Activated T-helper 9 cell treated with anti-CD3 and anti-CD28 coated beads, Interleukin-2, amount 50 U/mL, for 16 hours (primary cell): Measurements from ENCODE around the gene CRTC3.
A peak's percentile ranks its signal among the peaks of the same experiment; 100 is the strongest.
"Not testable (repeated sequence)": the region's sequence is repeated elsewhere in the genome, so short reads cannot be mapped to it uniquely, and the experiment has no call there.

Experiments
- DNase-seq: peaks from one replicate; pipeline ENCODE4 v3.0.0-alpha.2; 2020; ENCODE audit warnings: low read depth

Gene CRTC3

DNA sequence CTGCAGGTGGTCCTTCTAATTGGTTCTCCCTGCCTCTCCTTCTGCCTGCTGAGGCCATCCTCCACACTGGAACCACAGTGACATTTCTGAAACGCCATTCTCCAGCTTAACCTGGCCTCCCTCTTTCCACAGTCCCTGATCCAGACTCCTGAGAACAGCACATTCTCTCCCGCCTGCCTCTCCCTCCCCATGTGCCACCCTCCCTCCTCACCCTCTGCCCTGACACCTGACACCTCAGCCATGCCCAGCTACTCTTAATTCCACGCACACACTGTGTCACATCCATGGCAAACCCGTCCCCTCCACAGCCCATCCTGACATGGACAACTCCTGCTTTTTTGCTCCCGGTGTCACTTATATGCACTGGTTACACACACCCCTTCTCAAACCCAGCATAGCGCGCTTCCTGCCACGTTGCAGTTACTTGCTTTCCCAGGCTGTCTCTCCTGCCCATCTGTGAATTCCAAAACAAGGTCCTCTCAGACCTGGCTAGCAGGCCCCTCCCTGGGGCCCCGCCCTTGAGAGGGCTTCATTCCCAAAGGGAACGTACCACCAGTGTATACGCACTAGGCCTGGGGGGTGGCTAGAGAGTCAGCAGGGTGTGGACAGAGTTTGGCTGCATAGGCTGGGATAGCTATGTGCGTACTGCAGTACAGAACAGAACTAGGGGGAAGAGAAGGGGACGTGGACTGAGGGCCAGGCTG, 94.7 kb downstream of the CRTC3 start:
- no peak for DNase-seq

DNA sequence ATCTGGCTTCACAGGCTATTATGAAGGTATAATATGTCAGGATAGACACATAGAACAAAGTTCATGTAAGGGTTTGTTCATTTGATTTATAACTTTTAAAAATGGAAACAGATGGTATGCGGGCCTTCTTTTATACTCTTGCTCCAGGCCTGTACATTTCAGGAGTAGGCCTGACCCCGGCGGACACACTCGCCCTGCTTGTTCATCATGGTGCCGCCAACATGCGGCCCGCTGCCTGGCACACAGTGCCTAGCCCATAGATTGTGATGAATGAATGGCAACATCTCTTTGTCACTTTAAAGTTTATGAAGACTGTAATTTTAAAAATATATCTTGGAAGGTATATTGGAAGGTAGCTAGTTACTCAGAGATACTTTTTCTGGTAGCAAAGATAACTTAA, 95.3 kb downstream of the CRTC3 start:
- DNase-seq: no peak

DNA sequence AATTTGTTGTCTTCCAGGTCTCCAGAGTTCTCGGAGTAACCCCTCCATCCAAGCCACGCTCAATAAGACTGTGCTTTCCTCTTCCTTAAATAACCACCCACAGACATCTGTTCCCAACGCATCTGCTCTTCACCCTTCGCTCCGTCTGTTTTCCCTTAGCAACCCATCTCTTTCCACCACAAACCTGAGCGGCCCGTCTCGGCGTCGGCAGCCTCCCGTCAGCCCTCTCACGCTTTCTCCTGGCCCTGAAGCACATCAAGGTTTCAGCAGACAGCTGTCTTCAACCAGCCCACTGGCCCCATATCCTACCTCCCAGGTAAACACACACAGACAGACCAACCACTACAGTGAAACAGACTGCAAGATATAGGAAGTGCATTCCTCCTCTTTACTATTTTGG, 99.5 kb downstream of the CRTC3 start:
- no peak for DNase-seq

DNA sequence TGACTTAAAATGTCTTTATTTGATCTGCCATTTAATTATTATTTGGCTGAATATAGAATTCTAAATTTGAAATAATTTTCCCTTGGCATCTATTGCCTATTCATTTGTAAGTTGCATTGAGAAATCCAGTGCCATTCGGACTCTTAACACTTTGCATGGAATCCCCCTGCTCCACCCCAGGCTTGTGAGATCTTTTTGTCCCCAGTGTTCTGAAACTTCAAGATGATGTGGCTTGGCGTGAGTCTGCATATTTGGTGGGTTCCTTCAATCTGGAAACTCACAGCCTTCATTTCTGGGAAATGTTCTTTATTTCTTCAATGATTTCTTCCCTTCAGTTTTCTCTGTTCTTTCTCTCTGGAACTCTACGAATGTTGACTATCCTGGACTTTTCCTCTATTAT, 103.6 kb downstream of the CRTC3 start:
- no peak for DNase-seq

DNA sequence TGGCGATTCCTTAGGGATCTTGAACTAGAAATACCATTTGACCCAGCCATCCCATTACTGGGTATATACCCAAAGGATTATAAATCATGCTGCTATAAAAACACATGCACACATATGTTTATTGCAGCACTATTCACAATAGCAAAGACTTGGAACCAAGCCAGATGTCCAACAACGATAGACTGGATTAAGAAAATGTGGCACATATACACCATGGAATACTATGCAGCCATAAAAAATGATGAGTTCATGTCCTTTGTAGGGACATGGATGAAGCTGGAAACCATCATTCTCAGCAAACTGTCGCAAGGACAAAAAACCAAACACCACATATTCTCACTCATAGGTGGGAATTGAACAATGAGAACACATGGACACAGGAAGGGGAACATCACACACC, 107.3 kb downstream of the CRTC3 start:
- DNase-seq: not testable (repeated sequence)

DNA sequence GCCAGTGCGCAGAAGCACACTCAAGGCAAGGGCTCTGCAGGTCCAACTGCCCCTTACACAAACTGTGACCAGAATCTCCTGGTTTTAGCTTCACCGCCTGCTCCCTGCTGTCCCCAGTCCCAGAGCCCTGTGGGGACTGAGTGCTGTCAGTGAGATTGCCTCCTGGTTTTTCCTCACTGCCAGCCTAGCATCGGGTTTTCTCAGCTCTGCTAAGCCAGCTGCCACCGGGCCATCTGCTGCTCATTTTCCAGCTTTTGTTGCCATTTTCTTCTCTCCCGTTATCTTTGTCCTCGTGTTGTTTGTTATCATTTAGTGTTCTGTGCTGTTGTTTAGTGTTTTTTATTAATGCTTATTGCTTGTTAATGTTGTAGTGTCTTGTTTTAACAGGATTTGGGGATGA, 108.0 kb downstream of the CRTC3 start:
- DNase-seq: no peak

GRCh38 chr15:90638201-90638691, 108.5 kb downstream of the CRTC3 start:
- DNase-seq: no peak

DNA sequence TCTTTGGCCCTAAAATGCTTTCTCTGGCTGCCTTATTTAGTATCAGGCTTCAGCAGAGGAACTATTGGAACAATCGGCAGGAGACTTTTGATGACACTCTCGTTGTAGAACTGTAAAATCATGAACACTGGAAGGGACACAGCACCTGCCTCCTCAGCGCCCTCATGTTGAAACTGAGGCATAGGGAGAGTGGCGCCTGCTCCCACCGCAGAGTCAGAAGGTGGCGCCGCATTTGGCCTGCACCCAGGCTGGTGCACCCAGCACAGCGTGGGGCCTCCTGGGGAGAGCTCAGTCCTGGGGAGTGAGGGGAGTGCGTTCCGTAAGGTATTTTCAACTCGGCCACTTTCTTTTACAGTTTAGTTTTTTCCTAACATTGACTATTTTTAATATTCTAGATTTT, 109.2 kb downstream of the CRTC3 start:
- DNase-seq: no peak

- no peak for DNase-seq
Observed at GRCh38 chr15:90640862-90641261, 111.1 kb downstream of the CRTC3 start.

GRCh38 chr15:90641581-90642463, 112.1 kb downstream of the CRTC3 start:
- DNase-seq: no peak

- DNase-seq: no peak
Observed at GRCh38 chr15:90642464-90643300, 113.0 kb downstream of the CRTC3 start.

DNA sequence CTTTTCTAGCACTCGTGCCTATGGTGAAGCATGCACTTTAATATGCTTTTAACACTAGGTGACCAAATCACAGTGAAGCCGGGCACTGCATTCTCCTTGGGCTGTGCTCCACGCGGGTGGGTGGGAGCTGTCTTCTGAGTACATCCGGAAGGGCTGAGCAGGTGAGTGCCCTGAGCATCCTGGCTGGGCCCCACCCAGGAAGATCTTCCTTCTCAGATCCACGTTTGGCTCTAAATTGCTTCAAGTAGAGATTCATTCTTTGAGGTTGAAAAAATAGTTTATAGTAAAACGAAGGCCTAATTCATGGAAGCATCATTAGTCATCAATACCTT, 113.5 kb downstream of the CRTC3 start:
- DNase-seq: no peak

- no peak for DNase-seq
Observed at GRCh38 chr15:90644526-90644925, 114.8 kb downstream of the CRTC3 start.

DNA sequence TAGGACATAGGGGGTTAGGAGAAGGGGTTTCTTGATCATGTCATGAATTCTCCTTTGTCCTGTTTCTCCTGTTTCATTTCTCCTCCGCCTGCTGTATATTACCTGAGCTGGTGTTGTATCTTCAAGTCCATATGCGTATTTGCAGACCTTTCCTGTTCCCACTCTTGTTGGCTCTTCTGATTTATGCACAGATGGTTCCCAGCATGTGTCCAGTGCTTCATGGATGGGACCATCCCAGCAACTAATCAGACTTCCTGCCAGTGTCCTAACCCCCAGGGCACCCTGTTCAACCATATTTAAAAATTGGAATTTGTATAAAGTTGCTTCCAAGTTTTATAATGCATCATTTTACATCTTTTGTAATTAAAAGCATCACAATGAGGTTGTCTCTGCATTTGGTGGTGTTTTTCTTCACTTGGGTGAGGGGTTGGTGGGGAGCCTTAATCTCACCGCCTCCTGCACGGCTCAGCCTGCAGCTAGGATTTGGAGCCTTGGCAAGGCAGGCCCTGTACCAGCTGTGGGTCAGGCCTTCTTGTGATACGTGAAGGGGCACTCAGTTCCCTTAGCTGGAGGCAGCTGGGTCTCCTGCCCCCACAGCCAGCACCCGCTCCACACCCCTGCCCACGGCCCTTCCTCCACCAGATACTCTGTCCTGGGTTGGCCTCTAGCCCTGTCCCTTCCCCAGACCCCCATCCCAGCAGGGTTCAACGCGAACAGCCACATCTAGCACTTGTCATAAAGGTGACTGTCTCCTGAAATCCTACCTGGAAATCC, 115.4 kb downstream of the CRTC3 start:
- no peak for DNase-seq

DNA sequence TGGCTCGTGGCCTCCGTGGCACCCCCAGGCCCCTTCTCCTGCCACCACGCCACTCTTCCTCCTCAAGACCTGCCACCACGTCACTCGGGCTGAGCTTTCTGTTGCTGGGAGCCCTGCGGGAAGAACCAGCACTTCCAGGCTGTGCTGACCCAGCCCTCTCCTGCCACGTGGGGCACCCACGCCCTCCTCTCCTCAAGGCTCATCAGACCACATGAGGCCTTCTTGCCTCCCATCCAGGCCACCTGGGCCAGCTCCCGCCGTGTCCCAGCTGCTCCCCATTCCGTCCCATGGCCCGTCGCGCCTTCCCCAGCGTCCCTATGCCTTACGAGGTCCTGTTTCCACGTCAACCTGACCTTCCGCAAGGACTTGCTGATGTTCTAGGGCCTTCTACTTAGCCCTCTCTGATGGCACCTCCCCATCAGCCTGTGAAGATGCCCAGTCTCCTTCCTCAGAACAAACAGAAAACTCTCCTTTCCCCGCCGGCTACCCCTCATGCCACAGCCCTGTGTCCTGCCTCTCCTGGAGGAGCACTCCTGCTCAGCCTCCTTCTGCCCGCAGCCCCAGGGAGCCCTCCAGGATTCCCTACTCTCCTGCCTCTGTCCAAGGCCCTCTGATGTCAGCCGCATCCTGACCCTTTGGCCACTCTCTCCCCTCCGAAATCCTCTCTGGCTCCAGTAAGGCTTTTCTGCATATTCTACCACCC, 116.3 kb downstream of the CRTC3 start:
- no peak for DNase-seq

- DNase-seq: no peak
Observed at GRCh38 chr15:90646662-90647305, 117.1 kb downstream of the CRTC3 start.

GRCh38 chr15:90647326-90647725, 117.6 kb downstream of the CRTC3 start:
- no peak for DNase-seq

DNA sequence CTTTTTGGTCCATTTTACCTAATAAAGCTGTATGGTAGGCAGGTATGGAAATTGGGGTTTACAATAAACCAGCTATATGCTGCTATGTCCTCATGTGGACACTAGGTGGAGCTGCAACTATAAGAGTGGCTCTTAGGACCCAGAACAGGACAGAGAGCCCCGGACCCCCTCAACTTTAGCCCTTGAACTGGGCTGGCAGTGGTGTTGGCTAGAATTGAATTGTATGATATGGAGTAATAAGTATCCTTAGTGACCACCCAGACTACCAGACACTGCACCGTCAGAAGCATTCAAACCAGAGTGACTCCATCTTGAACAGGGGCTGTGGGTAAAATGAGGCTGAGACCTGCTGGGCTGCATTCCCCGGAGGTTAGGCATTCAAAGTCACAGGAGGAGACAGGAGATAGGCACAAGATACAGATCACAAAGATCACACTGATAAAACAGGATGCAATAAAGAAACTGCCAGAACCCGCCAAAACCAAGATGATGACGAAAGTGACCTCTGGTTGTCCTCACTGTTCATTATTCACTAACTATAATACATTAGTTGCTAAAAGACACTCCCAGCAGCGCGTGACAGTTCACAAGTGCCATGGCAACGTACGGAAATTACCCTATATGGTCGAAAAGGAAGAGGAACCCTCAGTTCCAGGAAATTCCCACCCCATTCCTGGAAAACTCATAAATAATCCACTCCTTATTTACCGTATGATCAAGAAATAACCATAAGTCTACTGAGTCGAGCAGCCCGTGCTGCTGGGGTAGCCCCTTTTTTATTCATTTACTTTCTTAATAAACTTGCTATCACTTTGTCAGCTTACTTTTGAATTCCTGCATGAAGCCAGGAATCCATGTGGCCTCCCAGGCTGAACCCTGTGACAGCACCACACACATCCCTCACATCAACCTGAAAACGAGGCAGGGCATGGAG, 118.7 kb downstream of the CRTC3 start:
- peak; percentile 34 for DNase-seq
